Neural progenitor cell (in vitro differentiated cells): ENCODE results near the gene HIBADH. TPM values are rescaled to one million over a fixed set of nuclear protein-coding genes. Genes with fewer than 3 reads are reported as not detected.
A peak's percentile ranks its signal among the peaks of the same experiment; 100 is the strongest.

Experiments used
- DNase-seq: peaks from one replicate; pipeline ENCODE4 v3.0.0-alpha.2; 2016; ENCODE audit warnings: low spot score
- H2AFZ ChIP-seq: fragments of 200-600 bp; sonication (generic); replicated peaks from 2 replicates; pipeline ENCODE4 v1.6.1; 2016; ENCODE audit warnings: antibody characterized with exemption
- H3F3A ChIP-seq: fragments of 200-600 bp; sonication (generic); 2 replicates; pipeline ENCODE4 v1.6.1; 2016; ENCODE audit warnings: antibody characterized with exemption, low read depth
- H3K27ac ChIP-seq: fragments of 200-600 bp; sonication (generic); 2 replicates; pipeline ENCODE4 v1.5.1; 2016; ENCODE audit warnings: mild to moderate bottlenecking
- H3K27me3 ChIP-seq: fragments of 200-600 bp; sonication (generic); 2 replicates; pipeline ENCODE4 v1.6.1; 2016; ENCODE audit warnings: mild to moderate bottlenecking, moderate library complexity
- H3K36me3 ChIP-seq: fragments of 200-600 bp; sonication (generic); 2 replicates; pipeline ENCODE4 v1.5.1; 2016
- H3K4me1 ChIP-seq: fragments of 200-600 bp; sonication (generic); 2 replicates; pipeline ENCODE4 v1.6.1; 2016; ENCODE audit warnings: mixed run types
- H3K4me2 ChIP-seq: fragments of 200-600 bp; sonication (generic); 2 replicates; pipeline ENCODE4 v1.6.1; 2016
- H3K4me3 ChIP-seq: fragments of 200-600 bp; sonication (generic); 2 replicates; pipeline ENCODE4 v1.5.1; 2016
- H3K79me2 ChIP-seq: fragments of 200-600 bp; sonication (generic); 2 replicates; pipeline ENCODE4 v1.6.1; 2016; ENCODE audit warnings: low read depth
- H3K9ac ChIP-seq: fragments of 200-600 bp; sonication (generic); 2 replicates; pipeline ENCODE4 v1.6.1; 2016
- H3K9me3 ChIP-seq: fragments of 200-600 bp; sonication (generic); 2 replicates; pipeline ENCODE4 v1.5.1; 2016; ENCODE audit warnings: low read depth
- H4K20me1 ChIP-seq: fragments of 200-600 bp; sonication (generic); 2 replicates; pipeline ENCODE4 v1.6.1; 2016; ENCODE audit warnings: low read depth
- H3K27ac Mint-ChIP-seq: 3 replicates; pipeline ENCODE4 v1.8.0; 2021; ENCODE audit warnings: mixed read lengths
- H3K27me3 Mint-ChIP-seq: 2 replicates; pipeline ENCODE4 v1.8.0; 2022; ENCODE audit warnings: low read depth, mild to moderate bottlenecking, inconsistent platforms, moderate library complexity, mixed read lengths; ENCODE audit not compliant: insufficient read depth
- H3K36me3 Mint-ChIP-seq: 3 replicates; pipeline ENCODE4 v1.8.0; 2021; ENCODE audit warnings: mixed read lengths
- H3K4me1 Mint-ChIP-seq: 3 replicates; pipeline ENCODE4 v1.8.0; 2021; ENCODE audit warnings: mixed read lengths
- H3K4me3 Mint-ChIP-seq: 3 replicates; pipeline ENCODE4 v1.8.0; 2021; ENCODE audit warnings: mild to moderate bottlenecking, moderate library complexity, mixed read lengths
- H3K9me3 Mint-ChIP-seq: 3 replicates; pipeline ENCODE4 v1.8.0; 2020; ENCODE audit warnings: mixed read lengths
- EZH2 ChIP-seq: fragments of 200-600 bp; sonication (generic); IDR thresholded peaks from 2 replicates; pipeline ENCODE4 v1.6.1; 2017; ENCODE audit warnings: antibody characterized with exemption, mild to moderate bottlenecking, moderate library complexity
- EZH2phosphoT487 ChIP-seq: fragments of 200-600 bp; sonication (generic); IDR thresholded peaks from 2 replicates; pipeline ENCODE4 v1.6.1; 2017; ENCODE audit warnings: antibody characterized with exemption
- total RNA-seq: library from RNA; depleted of rRNA; stranded (reverse); fragments of >200 nt; gene quantifications from 2 replicates; pipeline ENCODE4 v1.2.3, GENCODE V29; 2015; ENCODE audit warnings: low replicate concordance
- TF ChIP-seq, protein P1 (sequence below): fragments of 200-600 bp; sonication (generic); IDR thresholded peaks from 2 replicates; pipeline ENCODE4 v1.5.1; 2017; ENCODE audit warnings: antibody characterized with exemption, mild to moderate bottlenecking

HIBADH gene
- total RNA-seq, 1 donor from 2014 or later: 88.6 TPM

DNA sequence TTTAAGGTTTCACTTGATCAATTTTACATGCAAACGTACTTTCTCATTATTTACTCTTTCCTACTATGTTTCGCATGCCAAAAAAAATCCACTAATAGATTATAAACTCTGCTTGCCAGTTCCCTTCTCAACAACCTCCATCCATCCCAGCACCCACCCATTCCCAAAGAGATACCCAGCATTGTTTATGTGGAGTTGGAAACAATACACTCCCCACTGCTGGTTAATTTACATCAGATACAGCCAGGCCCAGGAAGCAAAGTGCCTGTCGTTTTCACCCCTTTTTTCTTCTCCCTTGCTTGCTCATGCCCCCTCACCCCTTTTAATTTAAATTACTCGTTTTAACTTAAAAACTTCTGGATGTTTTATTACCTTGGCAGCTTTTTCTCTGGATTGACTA, 59.9 kb downstream of the HIBADH start:
- peak overlapping the region; percentile 79 for H3K4me2 ChIP-seq
- Mint-ChIP-seq H3K4me1 (peaks cover 48% of the 10 kb centered on the region), H3K27me3 (no peaks in the 10 kb centered on the region), H3K27ac (peak overlapping the region; percentile 97), H3K36me3 (peaks cover 13% of the 10 kb centered on the region), H3K9me3 (no peaks in the 10 kb centered on the region), H3K4me3 (peak overlapping the region; percentile 76)
- no peaks in the 10 kb centered on the region for H3K27me3 ChIP-seq
- peaks cover 55% of the 10 kb centered on the region for H3K4me1 ChIP-seq
- H3K79me2 ChIP-seq: peaks cover 41% of the 10 kb centered on the region
- peak; percentile 69 for DNase-seq
- peaks cover 11% of the 10 kb centered on the region for H4K20me1 ChIP-seq
- no peaks in the 10 kb centered on the region for H3K9me3 ChIP-seq
- no peak overlapping the region for H2AFZ ChIP-seq
- H3K4me3 ChIP-seq: peak overlapping the region; percentile 30
- no peak for TF ChIP-seq EZH2
- TF ChIP-seq, protein P1, sequence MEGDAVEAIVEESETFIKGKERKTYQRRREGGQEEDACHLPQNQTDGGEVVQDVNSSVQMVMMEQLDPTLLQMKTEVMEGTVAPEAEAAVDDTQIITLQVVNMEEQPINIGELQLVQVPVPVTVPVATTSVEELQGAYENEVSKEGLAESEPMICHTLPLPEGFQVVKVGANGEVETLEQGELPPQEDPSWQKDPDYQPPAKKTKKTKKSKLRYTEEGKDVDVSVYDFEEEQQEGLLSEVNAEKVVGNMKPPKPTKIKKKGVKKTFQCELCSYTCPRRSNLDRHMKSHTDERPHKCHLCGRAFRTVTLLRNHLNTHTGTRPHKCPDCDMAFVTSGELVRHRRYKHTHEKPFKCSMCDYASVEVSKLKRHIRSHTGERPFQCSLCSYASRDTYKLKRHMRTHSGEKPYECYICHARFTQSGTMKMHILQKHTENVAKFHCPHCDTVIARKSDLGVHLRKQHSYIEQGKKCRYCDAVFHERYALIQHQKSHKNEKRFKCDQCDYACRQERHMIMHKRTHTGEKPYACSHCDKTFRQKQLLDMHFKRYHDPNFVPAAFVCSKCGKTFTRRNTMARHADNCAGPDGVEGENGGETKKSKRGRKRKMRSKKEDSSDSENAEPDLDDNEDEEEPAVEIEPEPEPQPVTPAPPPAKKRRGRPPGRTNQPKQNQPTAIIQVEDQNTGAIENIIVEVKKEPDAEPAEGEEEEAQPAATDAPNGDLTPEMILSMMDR: no peak
- TF ChIP-seq EZH2phosphoT487: no peak
- peak overlapping the region; percentile 78 for H3K27ac ChIP-seq
- no peak overlapping the region for H3K9ac ChIP-seq
- H3K36me3 ChIP-seq: no peaks in the 10 kb centered on the region
- H3F3A ChIP-seq: peaks cover 31% of the 10 kb centered on the region

DNA sequence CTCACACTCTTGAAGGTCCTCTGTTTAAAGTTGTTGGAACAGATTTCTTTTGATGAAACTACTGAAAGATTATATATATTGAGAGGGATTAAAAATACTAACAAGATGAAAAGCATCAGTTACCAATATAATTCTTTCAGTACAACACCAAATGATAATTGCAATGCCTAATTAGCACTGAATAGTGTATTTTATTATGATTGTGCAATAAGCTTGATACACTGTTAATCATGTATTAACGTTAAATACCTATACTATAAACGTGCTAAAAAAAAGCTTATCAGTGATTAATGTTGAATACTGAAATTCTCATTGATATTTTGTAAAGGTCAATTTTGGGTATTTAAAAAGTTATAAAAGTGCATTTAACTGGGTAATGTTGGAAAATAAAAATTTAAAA, 61.5 kb downstream of the HIBADH start:
- Histone ChIP-seq H3K36me3 (no peaks in the 10 kb centered on the region), H3F3A (peaks cover 22% of the 10 kb centered on the region), H3K27ac (no peak overlapping the region), H3K9me3 (no peaks in the 10 kb centered on the region), H3K4me3 (no peak overlapping the region), H3K79me2 (peaks cover 36% of the 10 kb centered on the region), H3K9ac (no peak overlapping the region), H2AFZ (no peak overlapping the region), H3K4me2 (peak overlapping the region; percentile 8), H3K27me3 (no peaks in the 10 kb centered on the region), H4K20me1 (peaks cover 5% of the 10 kb centered on the region), H3K4me1 (peaks cover 50% of the 10 kb centered on the region)
- Mint-ChIP-seq H3K4me3 (no peak overlapping the region), H3K9me3 (no peaks in the 10 kb centered on the region), H3K4me1 (peaks cover 41% of the 10 kb centered on the region), H3K27ac (no peak overlapping the region), H3K27me3 (no peaks in the 10 kb centered on the region), H3K36me3 (peaks cover 13% of the 10 kb centered on the region)
- no peak for DNase-seq
- TF ChIP-seq, protein P1: no peak
- TF ChIP-seq EZH2: no peak
- TF ChIP-seq EZH2phosphoT487: no peak

DNA sequence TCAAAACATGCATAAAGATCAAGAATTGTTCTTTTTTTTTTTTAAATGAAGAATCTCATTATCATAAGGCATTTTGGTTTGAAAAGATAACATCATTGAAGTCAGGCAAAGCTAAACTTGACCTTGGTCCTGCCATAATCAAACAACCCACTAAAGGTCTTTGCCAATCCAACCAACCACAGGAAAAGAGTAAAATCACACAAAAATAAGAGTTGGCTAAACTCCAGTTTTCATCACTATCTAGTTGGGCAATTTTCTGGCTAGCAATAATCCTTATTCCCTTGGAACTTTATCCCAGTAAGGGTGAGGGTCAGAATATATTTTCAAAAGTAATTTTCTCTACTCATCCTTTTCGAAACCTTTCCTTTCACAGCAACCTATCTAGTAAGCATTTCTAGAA, 62.4 kb downstream of the HIBADH start:
- Histone ChIP-seq H3K79me2 (peaks cover 36% of the 10 kb centered on the region), H3K36me3 (no peaks in the 10 kb centered on the region), H3F3A (peaks cover 20% of the 10 kb centered on the region), H3K4me1 (peaks cover 46% of the 10 kb centered on the region), H3K27ac (peak overlapping the region; percentile 11), H2AFZ (no peak overlapping the region), H3K27me3 (no peaks in the 10 kb centered on the region), H3K9me3 (no peaks in the 10 kb centered on the region), H4K20me1 (no peaks in the 10 kb centered on the region), H3K9ac (no peak overlapping the region), H3K4me3 (no peak overlapping the region), H3K4me2 (no peak overlapping the region)
- H3K27me3 Mint-ChIP-seq: no peaks in the 10 kb centered on the region
- H3K4me1 Mint-ChIP-seq: peaks cover 33% of the 10 kb centered on the region
- H3K4me3 Mint-ChIP-seq: no peak overlapping the region
- H3K36me3 Mint-ChIP-seq: peaks cover 13% of the 10 kb centered on the region
- H3K27ac Mint-ChIP-seq: no peak overlapping the region
- DNase-seq: no peak
- no peaks in the 10 kb centered on the region for H3K9me3 Mint-ChIP-seq
- TF ChIP-seq, protein P1: no peak
- TF ChIP-seq EZH2: no peak
- no peak for TF ChIP-seq EZH2phosphoT487
